Measurements from ENCODE around the gene RNMT. TPM values are rescaled to one million over a fixed set of nuclear protein-coding genes. Genes with fewer than 3 reads are reported as not detected.

Gene RNMT
- total and polyA plus RNA-seq, 2 of the 4 experiments (the other 2 are of a cell fraction): 13.3 to 13.6 TPM

DNA sequence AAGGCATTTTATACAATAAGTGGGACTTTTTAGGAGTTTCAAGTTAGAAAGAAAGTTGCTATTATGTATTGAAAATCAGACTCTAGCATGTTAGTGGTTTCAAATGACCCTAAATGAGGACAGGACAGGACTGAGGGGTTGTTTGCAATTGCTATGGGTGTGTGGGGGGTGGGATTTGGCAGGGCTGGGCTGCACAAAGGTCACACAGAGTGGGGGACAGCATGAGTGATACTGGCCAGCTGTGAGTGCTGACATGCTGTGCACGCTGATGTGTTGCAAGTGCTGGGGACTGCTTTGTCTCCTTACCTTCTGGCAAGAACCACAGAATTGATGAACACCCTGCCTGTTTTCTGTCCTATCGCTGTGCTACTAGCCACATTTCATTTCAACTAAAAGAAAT lies 29.8 kb downstream of the RNMT start:
- Histone ChIP-seq H3K4me1 (ENCODE audit: control insufficient read depth, insufficient read depth, low read length) (no peaks in the 10 kb centered on the region), H3K4me3 (ENCODE audit: insufficient read depth, low read depth, low read length) (no peak overlapping the region), H4K5ac (ENCODE audit: low read depth, low read length) (no peak overlapping the region), H3K23ac (ENCODE audit: low read depth, low read length) (no peak overlapping the region), H2AFZ (replicated peaks; ENCODE audit: low read length, poor library complexity) (no peak overlapping the region), H3K79me1 (ENCODE audit: low read depth in 1 of 2, low read length in 2 of 2) (no peaks in the 10 kb centered on the region), H3K4ac (ENCODE audit: low read depth, low read length) (no peak overlapping the region), H2AK9ac (replicated peaks; ENCODE audit: low read depth, low read length, poor library complexity) (no peak overlapping the region), H4K91ac (ENCODE audit: insufficient read depth, low read depth, low read length) (no peak overlapping the region), H2BK20ac (ENCODE audit: low read depth, low read length) (no peak overlapping the region), H2BK15ac (ENCODE audit: low read depth, low read length) (no peak overlapping the region), H2BK5ac (ENCODE audit: low read depth, low read length, poor library complexity, severe bottlenecking) (no peak overlapping the region), H4K20me1 (ENCODE audit: insufficient read depth, low read length) (no peaks in the 10 kb centered on the region), H3K4me2 (ENCODE audit: low read depth, low read length) (no peak overlapping the region), H3K9ac (ENCODE audit: low read depth, low read length) (no peak overlapping the region), H3K36me3 (ENCODE audit: control insufficient read depth, insufficient read depth, low read length) (peaks cover 27% of the 10 kb centered on the region), H2AK5ac (ENCODE audit: low read depth, low read length) (no peak overlapping the region), H3K18ac (ENCODE audit: low read depth, low read length) (no peak overlapping the region), H3K27me3 (ENCODE audit: control insufficient read depth, insufficient read depth, low read length) (no peaks in the 10 kb centered on the region), H3K56ac (ENCODE audit: extremely low read depth, insufficient read depth, low read length) (no peak overlapping the region), H3K14ac (replicated peaks; ENCODE audit: low read depth, low read length) (no peak overlapping the region), H4K8ac (ENCODE audit: low read depth in 2 of 2, low read length in 2 of 2) (no peak overlapping the region), H3K9me3 (ENCODE audit: control insufficient read depth, insufficient read depth, low read length) (no peaks in the 10 kb centered on the region), H3K27ac (ENCODE audit: insufficient read depth, low read length) (no peak overlapping the region), H3K9me1 (ENCODE audit: insufficient read depth, low read length) (no peaks in the 10 kb centered on the region), H2BK120ac (ENCODE audit: low read depth, low read length) (no peak overlapping the region)
- POLR2A ChIA-PET (ENCODE audit: unreplicated experiment): no interaction called here
- ATAC-seq (ENCODE audit: low read depth) (no peak), DNase-seq (no peak)
- in situ Hi-C loops (cut with MboI; ENCODE audit: low sequenced_read_pairs): no loop called here
- dilution Hi-C loops (cut with HindIII; ENCODE audit: low sequenced_read_pairs, unreplicated experiment): no loop called here
- intact Hi-C loops (cut with micrococcal nuclease): no loop called here
- CTCF ChIA-PET: no interaction called here
- no CpG with 5 or more reads among the region's 2 CpGs for WGBS, 2 experiments (ENCODE audit: extremely low coverage in 2 of 2, insufficient read length in 1 of 2)
- BruUV-seq (replicated peaks): no TSS peak
- TF ChIP-seq USF2 (IDR thresholded peaks at IDR 0.05; ENCODE audit: low read depth, low read length) (no peak), BHLHE40 (IDR thresholded peaks at IDR 0.05; ENCODE audit: low read depth, low read length) (no peak), POLR2A (IDR thresholded peaks at IDR 0.05; ENCODE audit: low read depth, low read length) (no peak)
